Esophagus muscularis mucosa (tissue), 3 donors: ENCODE results near the gene LTB4R.

Experiments
- CTCF ChIP-seq, 3 experiments: fragments of 200-600 bp in 2 of 3; fragments of 450-650 bp in 1 of 3; sonication (generic) in 2 of 3; IDR thresholded peaks; one replicate each; pipeline ENCODE4 v1.5.1; 2017 to 2019; ENCODE audit warnings: antibody characterized with exemption in 3 of 3, mild to moderate bottlenecking in 2 of 3, moderate library complexity in 1 of 3
- POLR2A ChIP-seq: fragments of 450-650 bp; IDR thresholded peaks from one replicate; pipeline ENCODE4 v1.6.1; 2017; ENCODE audit warnings: antibody characterized with exemption, moderate library complexity, mild to moderate bottlenecking, low read depth
- POLR2AphosphoS5 ChIP-seq, 2 donors: sonication (generic); formaldehyde crosslinking; IDR thresholded peaks; one replicate each; pipeline ENCODE4 v1.6.1; 2017; ENCODE audit warnings: antibody characterized with exemption in 2 of 2

GRCh38 chr14:24297190-24297964 lies 13.9 kb upstream of the LTB4R start:
- no peak for TF ChIP-seq POLR2A
- TF ChIP-seq POLR2AphosphoS5 (IDR thresholded peaks at IDR 0.05), result no peak
- TF ChIP-seq CTCF (IDR thresholded peaks at IDR 0.05), result peak in 2 of 3 experiments; percentile 16 to 28
